ENCODE results near the gene CDK6. TPM values are rescaled to one million over a fixed set of nuclear protein-coding genes. Genes with fewer than 3 reads are reported as not detected.

CDK6 gene
- polyA plus RNA-seq, 1 experiment = 29.2 TPM

- Histone ChIP-seq H3K27me3 (ENCODE audit: control insufficient read depth, insufficient read depth, low read length) (no peaks in the 10 kb centered on the region), H3K4me3 (ENCODE audit: low read depth, low read length) (no peak overlapping the region), H3K36me3 (ENCODE audit: control insufficient read depth, insufficient read depth, low read length) (no peaks in the 10 kb centered on the region)
- no peak for DNase-seq (ENCODE audit: low read depth)
- ChIA-PET POLR2A (no interaction called here), CTCF (interaction anchor here (1.1 kb wide), 1 partner anchor 35 kb away, joined by 3 read pairs; no protein-coding TSS in a partner anchor)
- no peak for TF ChIP-seq CTCF (IDR thresholded peaks at IDR 0.05; ENCODE audit: insufficient read depth, low read depth, low read length)
These were observed 210.8 kb downstream of the CDK6 start for GRCh38 chr7:92625617-92626016.

GRCh38 chr7:92624298-92624996 is 211.9 kb downstream of the CDK6 start:
- POLR2A ChIA-PET = interaction anchor here (0.6 kb wide), 1 partner anchor 65 kb away, joined by 10 read pairs; no protein-coding TSS in a partner anchor
- no peaks in the 10 kb centered on the region for H3K36me3 ChIP-seq (ENCODE audit: control insufficient read depth, insufficient read depth, low read length)
- no peaks in the 10 kb centered on the region for H3K27me3 ChIP-seq (ENCODE audit: control insufficient read depth, insufficient read depth, low read length)
- DNase-seq (ENCODE audit: low read depth) = no peak
- CTCF ChIA-PET = interaction anchor here (0.7 to 1.1 kb wide), 2 partner anchors 34 to 175 kb away, joined by 3 to 4 read pairs; no protein-coding TSS in a partner anchor
- TF ChIP-seq CTCF (IDR thresholded peaks at IDR 0.05; ENCODE audit: insufficient read depth, low read depth, low read length) = no peak
- H3K4me3 ChIP-seq (ENCODE audit: low read depth, low read length) = no peak overlapping the region

- CTCF ChIA-PET = interaction anchor here (0.6 kb wide), 1 partner anchor 69 kb away, joined by 3 read pairs; no protein-coding TSS in a partner anchor
- no peak for DNase-seq (ENCODE audit: low read depth)
- POLR2A ChIA-PET = no interaction called here
- H3K27me3 ChIP-seq (ENCODE audit: control insufficient read depth, insufficient read depth, low read length) = no peaks in the 10 kb centered on the region
- H3K4me3 ChIP-seq (ENCODE audit: low read depth, low read length) = no peak overlapping the region
- no peaks in the 10 kb centered on the region for H3K36me3 ChIP-seq (ENCODE audit: control insufficient read depth, insufficient read depth, low read length)
- no peak for TF ChIP-seq CTCF (IDR thresholded peaks at IDR 0.05; ENCODE audit: insufficient read depth, low read depth, low read length)
These were observed 212.8 kb downstream of the CDK6 start for GRCh38 chr7:92623544-92623943.

- H3K27me3 ChIP-seq (ENCODE audit: control insufficient read depth, insufficient read depth, low read length) = no peaks in the 10 kb centered on the region
- POLR2A ChIA-PET = no interaction called here
- DNase-seq (ENCODE audit: low read depth) = no peak
- TF ChIP-seq CTCF (IDR thresholded peaks at IDR 0.05; ENCODE audit: insufficient read depth, low read depth, low read length) = no peak
- CTCF ChIA-PET = interaction anchor here (1.4 to 4.0 kb wide), 3 partner anchors 10 to 73 kb away, joined by 3 to 22 read pairs (median 8); no protein-coding TSS in a partner anchor
- no peak overlapping the region for H3K4me3 ChIP-seq (ENCODE audit: low read depth, low read length)
- H3K36me3 ChIP-seq (ENCODE audit: control insufficient read depth, insufficient read depth, low read length) = no peaks in the 10 kb centered on the region; the same call in 1 of the 2 replicates
These were observed 213.7 kb downstream of the CDK6 start for GRCh38 chr7:92622685-92623084.

GRCh38 chr7:92622030-92622429 is 214.3 kb downstream of the CDK6 start:
- Histone ChIP-seq H3K4me3 (ENCODE audit: low read depth, low read length) (no peak overlapping the region), H3K27me3 (ENCODE audit: control insufficient read depth, insufficient read depth, low read length) (no peaks in the 10 kb centered on the region), H3K36me3 (ENCODE audit: control insufficient read depth, insufficient read depth, low read length) (peaks cover 2% of the 10 kb centered on the region; the same call in 1 of the 2 replicates)
- CTCF ChIA-PET = interaction anchor here (0.6 to 4.0 kb wide), 13 partner anchors 11 to 432 kb away, joined by 3 to 22 read pairs (median 5); no protein-coding TSS in a partner anchor
- POLR2A ChIA-PET = no interaction called here
- no peak for DNase-seq (ENCODE audit: low read depth)
- TF ChIP-seq CTCF (IDR thresholded peaks at IDR 0.05; ENCODE audit: insufficient read depth, low read depth, low read length) = no peak

Data from BJ (cell line).